GM19397 (cell line): ENCODE data around the gene THADA.

Experiments
- ATAC-seq: cut with Tn5 transposase; IDR thresholded peaks from one replicate; pipeline ENCODE4 v1.9.1; 2021; ENCODE audit warnings: mild to moderate bottlenecking, moderate library complexity; ENCODE audit not compliant: unreplicated experiment

Gene THADA

GRCh38 chr2:43367012-43367782, 228.6 kb downstream of the THADA start:
- no peak for ATAC-seq

- ATAC-seq: no peak
These were observed 232.7 kb downstream of the THADA start for GRCh38 chr2:43363120-43363519.

- no peak for ATAC-seq
These were observed 234.6 kb downstream of the THADA start for GRCh38 chr2:43361286-43361685.

- ATAC-seq: no peak
These were observed 235.7 kb downstream of the THADA start for GRCh38 chr2:43360137-43360536.

- no peak for ATAC-seq
These were observed 237.2 kb downstream of the THADA start for GRCh38 chr2:43358410-43359201.

- no peak for ATAC-seq
These were observed 239.1 kb downstream of the THADA start for GRCh38 chr2:43356774-43357173.

- ATAC-seq: no peak
These were observed 240.4 kb downstream of the THADA start for GRCh38 chr2:43355399-43355798.

- no peak for ATAC-seq
These were observed 245.9 kb downstream of the THADA start for GRCh38 chr2:43349904-43350303.

- ATAC-seq: no peak
These were observed 246.8 kb downstream of the THADA start for GRCh38 chr2:43348908-43349661.

- no peak for ATAC-seq
These were observed 248.1 kb downstream of the THADA start for GRCh38 chr2:43347746-43348145.

GRCh38 chr2:43346602-43347567, 249.0 kb downstream of the THADA start:
- ATAC-seq: no peak

GRCh38 chr2:43345872-43346271, 250.0 kb downstream of the THADA start:
- ATAC-seq: no peak

GRCh38 chr2:43345391-43345813, 250.4 kb downstream of the THADA start:
- ATAC-seq: no peak

- no peak for ATAC-seq
These were observed 250.9 kb downstream of the THADA start for GRCh38 chr2:43344868-43345373.

GRCh38 chr2:43343573-43344304, 252.1 kb downstream of the THADA start:
- ATAC-seq: no peak

- no peak for ATAC-seq
These were observed 253.7 kb downstream of the THADA start for GRCh38 chr2:43341959-43342757.

- no peak for ATAC-seq
These were observed 254.9 kb downstream of the THADA start for GRCh38 chr2:43340945-43341356.

- ATAC-seq: no peak
These were observed 255.8 kb downstream of the THADA start for GRCh38 chr2:43340066-43340465.
